Cerebellar cortex (tissue), 1 donor: ENCODE data around the gene CPA4.

Experiments used
- DNase-seq: peaks from one replicate; pipeline ENCODE4 v3.0.0-alpha.2; 2015; ENCODE audit warnings: low spot score

The CPA4 gene

DNA sequence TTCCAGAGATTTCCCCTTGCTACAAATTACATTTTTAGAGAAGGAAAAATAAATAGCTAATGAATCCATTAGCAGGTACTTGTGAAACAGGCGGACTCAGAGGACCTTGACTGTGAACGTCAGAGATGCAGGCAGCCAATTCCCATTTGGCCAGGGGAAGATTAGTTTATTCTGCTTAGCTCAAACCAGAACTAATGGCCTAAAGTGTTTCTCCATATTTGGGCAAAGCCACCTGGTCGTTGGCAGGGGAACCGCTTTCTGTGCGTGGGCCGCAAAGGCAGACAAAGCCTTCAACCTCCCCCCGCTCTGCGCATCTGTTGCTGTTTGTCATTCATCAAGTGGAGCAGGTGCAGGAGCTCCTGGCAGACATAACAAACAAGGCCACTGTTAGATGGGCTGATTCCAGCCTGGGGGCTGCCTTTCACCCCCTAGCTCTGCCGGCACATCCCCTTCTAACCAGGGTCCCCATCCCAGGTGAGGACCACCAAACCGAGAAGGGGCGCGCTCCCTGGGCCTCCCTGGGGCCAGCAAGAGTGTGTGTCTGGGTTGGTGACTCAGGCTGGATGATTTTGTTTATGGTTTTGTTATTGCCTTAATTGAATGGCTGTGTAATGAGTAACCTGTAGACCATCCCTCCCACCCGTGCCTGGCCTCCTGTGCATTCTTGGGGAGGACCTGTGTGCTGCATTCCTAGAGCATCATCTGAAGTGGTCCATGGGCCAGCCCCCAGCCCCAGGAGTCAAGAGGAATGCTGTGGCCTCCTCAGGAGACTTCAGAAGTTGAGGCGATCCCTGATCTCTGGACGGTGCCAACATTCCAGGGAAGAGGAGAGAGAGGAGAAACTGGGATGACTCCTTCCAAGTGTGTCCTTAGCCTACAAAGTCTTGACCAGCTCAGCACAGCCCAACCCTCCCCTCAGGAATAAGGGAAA lies 72.8 kb downstream of the CPA4 start:
- peak; percentile 71 for DNase-seq

DNA sequence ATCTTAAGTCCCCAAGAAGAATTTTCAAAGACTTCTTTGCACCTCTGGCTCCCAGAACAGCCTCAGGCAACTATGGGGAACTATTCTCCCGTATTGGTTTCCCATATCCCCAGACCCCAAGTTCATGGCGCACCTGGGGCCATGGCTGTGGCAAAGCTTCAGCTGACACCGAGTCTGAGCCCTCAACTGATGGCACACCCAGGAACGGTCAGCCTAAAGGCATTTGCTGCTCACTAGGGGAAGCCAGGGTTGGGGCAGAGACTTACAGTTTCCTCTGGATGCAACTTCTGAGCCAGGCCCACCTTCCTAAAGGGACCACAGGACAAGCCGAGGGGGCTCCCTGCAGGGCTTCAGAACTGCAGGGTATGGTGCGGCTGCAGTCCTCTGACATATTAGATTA lies 73.6 kb downstream of the CPA4 start:
- no peak for DNase-seq

DNA sequence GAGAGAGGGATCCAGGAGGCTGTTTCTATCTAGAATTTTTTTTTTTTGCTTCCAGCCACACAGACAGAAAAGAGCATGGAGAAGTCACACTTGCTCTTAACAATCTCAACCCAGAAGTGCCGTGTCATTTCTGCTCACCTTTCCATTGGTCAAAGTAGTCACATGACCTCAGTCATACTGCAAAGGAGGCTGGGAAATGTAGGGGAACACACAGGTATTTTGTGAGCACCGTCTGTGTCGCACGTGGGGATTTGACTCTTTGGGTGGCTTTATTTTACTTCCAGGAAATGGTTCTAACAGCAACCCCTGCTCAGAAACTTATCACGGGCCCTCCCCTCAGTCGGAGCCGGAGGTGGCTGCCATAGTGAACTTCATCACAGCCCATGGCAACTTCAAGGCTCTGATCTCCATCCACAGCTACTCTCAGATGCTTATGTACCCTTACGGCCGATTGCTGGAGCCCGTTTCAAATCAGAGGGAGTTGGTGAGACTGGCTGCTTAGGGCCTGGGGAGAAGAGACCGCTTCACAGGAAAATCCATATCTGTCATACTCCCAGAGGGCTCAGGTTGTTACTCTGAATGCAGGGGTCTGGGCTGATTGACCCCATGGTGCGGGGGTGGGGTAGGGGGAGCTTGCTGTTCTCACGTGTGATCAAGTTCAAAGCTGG lies 74.3 kb downstream of the CPA4 start:
- no peak for DNase-seq

DNA sequence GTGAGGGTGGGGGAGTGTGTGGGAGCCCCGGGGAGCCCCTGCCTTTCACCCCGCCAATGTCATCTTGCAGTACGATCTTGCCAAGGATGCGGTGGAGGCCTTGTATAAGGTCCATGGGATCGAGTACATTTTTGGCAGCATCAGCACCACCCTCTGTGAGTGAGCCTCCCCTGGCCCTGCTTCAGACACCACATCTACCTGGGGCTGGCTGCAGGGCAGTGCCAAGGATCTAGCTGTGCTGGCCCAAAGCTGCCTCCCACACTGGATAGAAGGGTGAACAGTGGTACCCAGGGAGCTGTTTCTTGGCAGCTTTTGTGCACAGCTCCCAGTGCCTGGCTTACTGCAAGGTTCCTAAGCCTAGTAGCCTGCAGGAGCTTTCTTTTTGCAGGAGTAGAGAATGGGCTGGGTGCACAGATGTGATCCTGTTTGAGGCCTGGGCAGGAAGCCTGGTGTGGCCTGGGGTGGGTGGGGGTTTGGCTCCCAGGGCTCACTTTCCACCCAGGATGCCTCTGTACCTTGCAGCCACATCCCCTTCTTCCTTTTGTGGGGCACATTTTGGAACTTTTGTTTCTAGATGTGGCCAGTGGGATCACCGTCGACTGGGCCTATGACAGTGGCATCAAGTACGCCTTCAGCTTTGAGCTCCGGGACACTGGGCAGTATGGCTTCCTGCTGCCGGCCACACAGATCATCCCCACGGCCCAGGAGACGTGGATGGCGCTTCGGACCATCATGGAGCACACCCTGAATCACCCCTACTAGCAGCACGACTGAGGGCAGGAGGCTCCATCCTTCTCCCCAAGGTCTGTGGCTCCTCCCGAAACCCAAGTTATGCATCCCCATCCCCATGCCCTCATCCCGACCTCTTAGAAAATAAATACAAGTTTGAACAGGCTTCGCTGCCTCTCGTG lies 75.1 kb downstream of the CPA4 start:
- DNase-seq = no peak

DNA sequence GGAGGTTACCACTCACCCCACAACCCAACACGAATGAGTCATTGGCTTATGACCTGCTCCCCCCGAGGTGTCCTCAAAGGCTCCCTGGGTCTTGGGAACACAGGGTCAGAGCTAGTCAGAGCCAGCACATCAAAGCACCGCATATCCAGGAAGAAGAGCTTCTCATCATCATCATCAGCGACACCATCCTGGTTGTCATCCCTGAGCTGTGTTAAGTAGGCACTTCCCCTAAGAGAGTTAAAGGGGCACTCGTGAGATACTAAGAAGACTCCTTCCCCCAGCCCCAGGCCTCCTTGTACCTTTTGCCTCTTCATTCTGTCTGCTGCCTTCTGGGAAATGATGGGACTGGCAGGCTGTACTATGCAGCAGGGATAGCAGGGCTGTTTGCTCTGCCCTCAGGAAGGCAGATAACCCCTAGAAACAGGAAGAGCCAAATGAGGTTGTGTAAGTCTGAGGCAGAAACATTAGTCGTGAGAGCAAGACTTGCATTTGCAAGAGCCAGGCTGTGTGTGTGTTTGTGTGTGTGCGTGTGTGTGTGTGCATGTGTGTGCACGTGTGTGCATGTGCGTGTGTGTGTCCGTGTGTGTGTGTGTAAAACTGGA lies 76.2 kb downstream of the CPA4 start:
- no peak for DNase-seq

DNA sequence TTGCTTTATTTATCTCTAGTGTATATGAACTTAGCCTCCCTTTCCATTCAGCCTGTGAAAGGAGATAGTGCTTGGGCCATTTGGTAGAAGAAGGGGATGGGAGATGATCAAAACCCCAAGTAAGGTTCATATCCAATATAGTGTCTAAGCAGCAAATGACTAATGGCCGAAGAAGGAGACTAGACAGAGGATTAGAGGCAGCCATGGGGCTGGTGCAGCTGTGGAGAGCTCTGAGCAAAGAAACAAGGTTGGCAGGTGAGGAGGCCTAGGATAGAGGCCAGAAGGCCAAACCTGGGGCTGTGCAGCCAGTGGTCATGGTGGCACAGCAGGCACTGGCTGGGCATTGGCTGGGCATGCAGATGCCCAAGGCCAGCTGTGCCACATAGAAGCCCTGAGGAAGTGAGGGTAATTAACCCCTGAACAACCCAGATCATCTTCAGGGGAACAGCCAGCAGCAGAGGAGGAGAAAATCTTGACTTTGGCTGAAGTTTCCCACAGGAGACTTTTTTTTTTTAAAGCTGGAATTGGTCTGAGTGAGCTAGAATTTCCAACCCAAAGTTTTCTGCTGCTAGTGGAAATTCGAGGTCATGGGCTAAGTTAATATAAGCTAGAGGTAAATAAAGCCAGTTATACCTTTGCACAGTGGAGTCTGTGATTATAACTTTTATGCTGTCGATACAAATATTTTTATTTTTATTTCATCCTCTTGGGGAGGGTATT lies 77.0 kb downstream of the CPA4 start:
- DNase-seq = no peak

DNA sequence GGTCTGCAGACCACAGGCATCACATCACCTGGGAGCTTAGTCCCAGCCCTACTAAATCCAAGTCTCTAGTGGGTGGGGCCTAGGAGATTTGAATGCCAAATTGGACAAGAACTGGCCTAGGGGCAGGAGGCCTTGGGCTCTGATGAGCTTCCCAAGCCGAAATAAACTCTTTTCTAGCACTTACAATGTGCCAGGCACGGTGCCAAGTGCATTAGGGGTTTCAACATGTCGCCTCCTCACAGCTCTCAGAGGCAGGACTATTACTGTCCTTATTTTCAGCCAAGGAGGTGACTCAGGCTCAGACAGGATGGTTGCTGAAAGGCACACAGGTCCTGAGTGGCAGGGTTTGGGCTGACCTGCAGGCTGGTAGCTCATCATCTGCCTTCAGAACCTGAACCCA lies 78.1 kb downstream of the CPA4 start:
- no peak for DNase-seq

DNA sequence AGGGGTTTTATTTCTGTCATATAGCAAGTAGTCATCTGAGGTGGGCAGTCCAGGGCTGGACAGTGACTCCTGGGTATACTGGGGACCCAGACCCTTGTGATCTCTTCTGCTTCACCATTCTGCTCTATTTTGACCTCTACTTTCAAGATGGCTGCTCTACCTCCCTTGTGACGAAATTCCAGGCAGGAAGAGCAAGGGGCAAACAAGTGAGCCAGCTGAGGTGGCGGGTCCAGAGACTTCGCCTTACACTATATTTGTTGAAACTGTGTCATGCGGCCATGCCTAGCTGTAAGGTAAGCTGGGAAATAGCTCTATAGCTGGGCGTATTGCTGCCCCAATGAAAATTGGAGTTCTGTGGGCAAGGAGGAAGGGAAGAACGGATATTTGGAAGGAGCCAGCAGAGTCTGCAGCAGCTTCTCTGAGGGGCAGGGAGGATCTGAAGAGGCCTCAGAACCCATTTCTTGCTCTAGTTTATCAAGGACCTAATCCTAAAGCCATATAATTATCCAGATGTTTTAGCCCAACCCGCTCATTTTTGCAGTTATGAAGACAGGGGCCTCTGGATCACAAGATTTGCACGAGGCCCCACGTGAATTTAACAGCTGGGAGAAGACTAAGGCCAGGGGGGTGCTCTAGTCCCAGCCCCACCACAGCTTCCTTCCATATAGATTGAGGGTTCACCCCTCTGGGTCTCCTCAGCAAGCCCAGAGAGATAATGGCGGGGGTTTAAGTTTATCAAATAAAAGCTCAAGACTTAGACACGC lies 79.6 kb downstream of the CPA4 start:
- DNase-seq = no peak
